Measurements from ENCODE around the gene TMEM126B.

TMEM126B gene

DNA sequence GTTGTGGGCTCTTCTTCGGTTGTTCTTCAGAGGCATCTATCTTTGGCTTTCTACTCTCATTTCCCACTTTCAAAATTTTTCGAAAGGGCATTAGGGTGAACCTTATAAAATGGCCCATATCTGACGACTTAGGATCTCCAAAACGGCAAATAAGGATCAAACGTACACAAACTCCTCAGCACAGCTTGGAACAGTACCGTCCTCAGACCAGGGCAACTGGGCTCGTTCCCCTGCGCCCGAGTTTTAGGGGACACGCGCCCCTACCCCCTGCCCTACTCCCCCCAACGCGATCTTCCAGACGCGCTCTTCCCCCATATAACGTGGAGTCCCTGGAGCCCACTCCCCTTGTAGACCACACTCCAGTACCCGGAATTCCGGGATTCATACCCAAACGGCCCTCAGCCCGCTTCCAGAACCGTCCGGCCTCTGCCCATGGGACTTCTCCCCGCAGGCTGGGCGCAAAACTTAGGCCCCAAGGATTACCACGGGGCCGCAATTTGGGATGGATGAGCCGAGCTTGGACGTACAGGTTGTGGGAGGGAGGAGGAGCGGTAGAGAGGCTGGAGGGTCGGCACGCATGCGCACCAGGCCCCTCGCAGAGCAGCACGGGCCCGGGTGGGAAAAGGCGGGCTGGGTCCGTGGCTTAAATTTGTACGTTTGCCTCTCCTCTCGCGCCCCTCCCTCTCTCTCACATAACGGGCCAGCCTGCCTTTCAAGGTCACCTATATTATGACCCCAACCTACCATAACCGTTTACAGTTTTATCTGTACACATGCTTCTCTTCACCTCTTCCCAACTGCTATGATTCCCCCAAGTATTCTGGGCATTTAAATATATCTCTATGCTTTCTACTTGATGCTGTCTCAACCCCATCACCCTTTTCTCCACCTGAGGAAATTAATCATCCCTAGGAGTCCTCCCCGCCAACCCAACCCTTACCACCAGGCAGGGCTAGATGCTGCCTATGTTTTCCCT, 54.2 kb downstream of the TMEM126B start:
- DNase-seq (ENCODE audit: low read depth), result no peak

DNA sequence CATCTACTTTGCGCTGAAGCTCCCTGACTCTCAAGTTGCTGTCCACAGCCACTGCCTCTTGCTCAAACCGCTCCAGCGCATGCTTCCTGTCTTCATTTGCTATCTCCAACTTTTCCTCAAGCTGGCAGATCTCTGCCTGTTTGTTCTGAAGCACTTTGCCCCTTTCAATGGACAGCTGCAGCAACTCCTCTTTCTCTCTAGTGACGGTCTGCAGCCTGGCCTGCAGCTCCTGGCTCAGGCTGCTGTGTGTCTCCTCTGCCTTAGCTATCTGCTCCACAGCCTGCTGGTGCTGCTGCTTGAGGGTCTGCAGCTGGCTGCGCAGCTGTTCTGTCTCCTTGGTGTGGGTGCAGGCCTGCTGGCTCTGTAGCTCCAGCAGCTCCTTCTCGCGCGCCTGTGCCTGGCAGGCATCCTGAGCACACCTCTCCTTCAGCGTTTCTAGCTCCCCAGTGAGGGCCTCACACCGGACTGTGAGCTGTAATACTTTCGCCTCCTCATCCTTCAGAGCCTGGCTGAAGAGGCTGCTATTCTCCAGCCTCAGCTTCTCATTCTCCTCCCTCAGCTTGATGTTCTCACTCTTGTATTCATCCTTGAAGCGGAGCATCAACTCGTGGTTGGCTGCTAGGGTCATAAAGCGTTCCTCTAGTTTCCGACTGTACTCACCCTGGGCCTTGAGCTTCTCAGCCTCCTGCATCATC, 56.9 kb downstream of the TMEM126B start:
- DNase-seq (ENCODE audit: low read depth), result no peak

DNA sequence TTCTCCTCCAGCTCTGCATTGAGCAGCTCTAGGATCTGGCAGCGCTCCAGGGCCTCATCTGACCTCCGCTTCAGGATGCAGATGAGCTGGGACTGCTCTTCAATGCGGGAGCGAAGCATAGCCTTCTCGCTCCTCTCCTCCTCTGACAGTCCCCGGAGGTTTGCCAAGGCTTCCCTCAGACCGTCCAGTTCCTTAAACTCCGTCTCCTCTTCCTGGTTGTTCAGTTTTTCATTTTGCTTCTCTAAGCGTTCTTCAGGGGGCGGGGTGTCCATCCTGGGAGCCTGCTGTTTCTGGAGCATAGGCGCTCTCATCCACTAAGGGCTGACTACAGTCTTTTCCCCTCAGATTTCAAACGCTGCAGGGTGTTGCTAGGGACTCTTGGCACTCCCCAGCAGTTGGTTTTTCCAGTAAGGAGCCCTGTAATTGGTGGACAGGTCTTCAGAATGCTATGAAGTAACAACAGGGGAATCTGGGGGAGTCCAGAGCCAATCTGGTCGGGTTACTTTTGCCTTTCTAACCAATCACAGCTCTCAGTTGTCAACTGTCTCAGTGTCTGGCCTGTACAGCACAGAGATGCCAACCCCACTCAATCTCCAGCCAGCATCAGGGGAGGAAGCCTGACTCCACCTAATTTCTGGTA, 57.5 kb downstream of the TMEM126B start, which contains the start of gene CCDC89:
Gene CCDC89, minus strand, starts transcription at position 376 of the 640 bp plus-strand sequence. Its CDS starts 65 bp downstream, at position 311.
- DNase-seq (ENCODE audit: low read depth), result no peak
